Left cardiac atrium (tissue), 4 donors: ENCODE results near the gene KHK. TPM values are rescaled to one million over a fixed set of nuclear protein-coding genes. Genes with fewer than 3 reads are reported as not detected.

ENCODE experiments used
- ATAC-seq, 2 donors: fragments of 200-7000 bp; cut with Tn5 transposase; one replicate each; pipeline ENCODE4 v1.9.1; 2020; ENCODE audit warnings: mild to moderate bottlenecking in 2 of 2, moderate library complexity in 2 of 2
- DNase-seq: peaks from one replicate; pipeline ENCODE4 v3.0.0-alpha.2; 2020
- intact Hi-C, 2 donors: fragments of 100-400 bp; cut with DNase I; formaldehyde crosslinking; loops; one replicate each; pipeline versions ENCODE4 v1.14.1 to v1.15.1; 2022 to 2023
- total RNA-seq, 2 donors: library from RNA; stranded (reverse); fragmentation: NEBNext Ultra II Directional; extraction: Animal tissue kit (Norgen Biotek cat#: 25700); gene quantifications; one replicate each; pipeline ENCODE4 v1.2.1, GENCODE V29; 2021
- donor health status: DM: no; HTN: yes; CAD: no.
- donor health status: DM: no; HTN: yes; CAD: no; lungs with severe emphysema.
- donor health status: DM: yes; HTN: yes; CAD: no.
- donor health status: Dilated cardiomyopathy.

The KHK gene
- total RNA-seq, 2 donors from 2014 or later: 3.0 to 4.3 TPM

DNA sequence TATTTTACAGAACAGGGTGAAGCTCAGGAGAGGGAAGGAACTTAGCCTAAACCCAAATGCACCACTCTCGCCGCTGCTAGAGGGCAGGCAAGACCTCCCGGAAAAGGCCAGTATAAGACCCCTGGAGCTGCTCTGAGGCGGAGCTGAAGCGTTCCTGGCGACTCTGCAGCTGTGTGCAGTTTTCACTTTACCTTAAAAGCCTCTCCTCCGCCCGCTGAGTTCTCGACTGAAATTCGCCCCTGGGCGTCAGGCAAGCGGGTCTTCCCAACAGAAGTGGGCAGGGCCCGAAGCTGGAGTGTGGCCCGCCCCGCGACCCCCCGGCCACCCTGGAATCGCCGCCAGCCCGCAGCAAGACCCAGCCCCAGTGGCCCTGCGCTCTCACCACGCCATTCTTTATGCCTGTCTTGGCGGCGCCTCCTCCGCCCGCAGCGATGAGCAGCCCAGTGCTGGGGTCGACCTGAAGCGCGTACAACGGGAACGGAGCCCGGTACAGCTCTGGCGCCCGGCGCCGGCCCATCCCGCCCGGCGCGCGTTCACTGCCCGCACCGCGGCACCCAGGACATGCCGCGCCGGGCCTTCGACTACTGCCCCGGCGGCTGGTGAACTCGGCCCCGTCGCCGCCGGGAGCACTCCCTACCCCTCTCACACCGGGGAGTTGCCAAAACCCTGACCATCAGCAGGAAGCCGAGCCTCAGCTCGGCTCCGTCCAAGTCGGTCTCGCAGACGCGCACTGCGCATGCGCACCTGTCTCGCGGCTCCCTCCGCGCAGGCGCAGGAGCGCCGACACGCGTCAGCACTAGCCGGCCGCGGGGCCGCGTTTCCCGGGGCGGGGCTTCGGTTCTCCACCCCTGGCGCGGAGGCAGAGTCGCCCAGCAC, 47.6 kb downstream of the KHK start, which contains the start of gene PREB:
Gene PREB (minus strand): TSS at position 732 of the 876 bp plus-strand sequence. CDS start 215 bp downstream, at position 517.
- intact Hi-C loops: no loop called here
- peak; percentile 97 for ATAC-seq

GRCh38 chr2:27134781-27135477, 48.4 kb downstream of the KHK start:
- ATAC-seq: no peak
- no peak for DNase-seq
- intact Hi-C loops: no loop called here

More for the DNA sequence above, 47.6 kb downstream of the KHK start, which contains the start of gene PREB:
- peak; percentile 99 for DNase-seq

DNA sequence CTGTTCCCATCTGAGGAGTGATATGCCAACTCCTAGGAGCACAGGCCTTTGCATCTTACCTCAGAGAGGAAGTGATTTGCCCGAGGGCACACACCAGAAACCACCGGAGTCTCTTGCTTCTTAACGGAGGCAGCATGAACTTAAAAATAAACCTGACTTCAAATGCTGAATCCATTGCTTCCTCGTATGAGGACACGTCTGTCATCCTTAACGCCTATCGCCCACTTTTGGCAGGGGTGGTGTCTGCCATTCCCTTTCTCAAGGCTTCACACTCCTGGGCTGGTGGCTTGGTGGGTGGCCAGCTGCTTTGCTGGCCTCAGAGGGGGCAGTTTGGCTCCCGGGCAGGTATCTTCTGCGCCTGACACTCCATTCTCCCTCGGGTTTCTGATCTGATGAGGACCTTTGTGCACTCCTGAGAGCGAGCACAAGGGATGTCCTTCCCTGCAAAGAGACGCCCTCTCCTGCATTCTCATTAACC, 48.9 kb downstream of the KHK start:
- no peak for ATAC-seq
- intact Hi-C loops: no loop called here
- DNase-seq: no peak

GRCh38 chr2:27136751-27137150, 50.2 kb downstream of the KHK start:
- no peak for DNase-seq
- intact Hi-C loops: no loop called here
- ATAC-seq: no peak

GRCh38 chr2:27137322-27137935, 50.9 kb downstream of the KHK start:
- intact Hi-C loops: no loop called here
- no peak for DNase-seq
- ATAC-seq: no peak

DNA sequence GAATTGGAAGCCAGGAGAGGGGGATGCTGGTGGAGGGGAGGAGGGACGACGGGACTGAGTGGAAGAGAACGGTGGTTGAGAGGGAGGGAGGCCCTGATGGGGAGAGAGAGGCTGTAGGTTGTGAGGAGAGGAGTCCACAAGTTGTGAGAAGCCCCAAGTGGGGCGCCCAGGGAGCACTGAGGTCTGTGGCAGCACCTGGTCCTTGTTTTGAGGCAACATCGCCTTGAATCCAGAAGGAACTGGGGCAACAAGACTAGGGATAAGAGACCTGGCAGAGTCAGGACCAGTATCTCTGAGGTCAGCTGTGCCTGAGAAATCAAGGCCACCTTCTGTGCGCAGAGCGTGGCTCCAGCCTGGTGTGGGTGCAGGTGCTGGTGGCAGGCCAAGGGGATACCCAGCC, 51.5 kb downstream of the KHK start:
- ATAC-seq: no peak
- no peak for DNase-seq
- intact Hi-C loops: no loop called here

- intact Hi-C loops: no loop called here
- ATAC-seq: no peak
- no peak for DNase-seq
Measured at GRCh38 chr2:27139310-27139709, 52.7 kb downstream of the KHK start, which contains the start of gene PRR30. Gene PRR30, minus strand, starts transcription at chr2:27139410. Its CDS starts 1,081 bp downstream, at chr2:27138329.

GRCh38 chr2:27143285-27143684, 56.7 kb downstream of the KHK start:
- ATAC-seq (no peak), DNase-seq (no peak)
- intact Hi-C loops: no loop called here

- ATAC-seq: no peak
- intact Hi-C loops: no loop called here
- no peak for DNase-seq
Measured at GRCh38 chr2:27145682-27146081, 59.1 kb downstream of the KHK start.

GRCh38 chr2:27147935-27148334, 61.4 kb downstream of the KHK start:
- DNase-seq: no peak
- intact Hi-C loops: no loop called here
- ATAC-seq: no peak

GRCh38 chr2:27148801-27149439, 62.3 kb downstream of the KHK start, which contains the start of gene TCF23:
Gene TCF23, plus strand, starts transcription at chr2:27149004. Its CDS starts 130 bp downstream, at chr2:27149134.
- peak; percentile 74 to 81 for ATAC-seq
- peak; percentile 44 for DNase-seq
- intact Hi-C loops: no loop called here

GRCh38 chr2:27149570-27150405, 63.2 kb downstream of the KHK start:
- intact Hi-C loops: no loop called here
- ATAC-seq (peak in 1 of 2 donors; percentile 13), DNase-seq (no peak)

Other genes with a start within 250 kb of the KHK start
- not detected for gene DPYSL5, start 238.6 kb upstream of the KHK start, total RNA-seq
- gene MAPRE3, start 116.1 kb upstream of the KHK start, total RNA-seq: 10 to 100 TPM; 35.3 to 43.1 TPM
- gene TMEM214, start 53.8 kb upstream of the KHK start, total RNA-seq: 10 to 100 TPM; 39.1 to 66.5 TPM
- gene AGBL5, start 35.1 kb upstream of the KHK start, total RNA-seq: 10 to 100 TPM in 1 of 2 donors, 1 to 10 TPM in 1; 8.4 to 12.0 TPM
- 100 to 1,000 TPM; 364 to 404 TPM for gene OST4, start 15.1 kb upstream of the KHK start, total RNA-seq
- 10 to 100 TPM; 41.1 to 46.6 TPM for gene EMILIN1, start 8.2 kb upstream of the KHK start, total RNA-seq
- gene CGREF1, start 32.4 kb downstream of the KHK start, total RNA-seq: 1 to 10 TPM; 5.6 to 5.9 TPM
- 1 to 10 TPM; 1.1 to 3.2 TPM for gene ABHD1, start 37.0 kb downstream of the KHK start, total RNA-seq
- 10 to 100 TPM; 50.1 to 51.5 TPM for gene PREB, start 47.9 kb downstream of the KHK start, total RNA-seq
- not detected for gene PRR30, start 52.6 kb downstream of the KHK start, total RNA-seq
- under 1 TPM in 1 of 2 donors, not detected in 1; 0.24 TPM for gene TCF23, start 62.2 kb downstream of the KHK start, total RNA-seq
- 100 to 1,000 TPM; 106 to 125 TPM for gene ATRAID, start 125.3 kb downstream of the KHK start, total RNA-seq
- gene SLC5A6, start 125.5 kb downstream of the KHK start, total RNA-seq: 10 to 100 TPM; 20.0 to 21.4 TPM
- gene CAD, start 130.6 kb downstream of the KHK start, total RNA-seq: 10 to 100 TPM; 12.7 to 15.2 TPM
- 1 to 10 TPM; 4.8 to 5.7 TPM for gene SLC30A3, start 176.3 kb downstream of the KHK start, total RNA-seq
- under 1 TPM; 0.41 to 0.71 TPM for gene DNAJC5G, start 188.7 kb downstream of the KHK start, total RNA-seq
- 100 to 1,000 TPM in 1 of 2 donors, 10 to 100 TPM in 1; 92.1 to 105 TPM for gene TRIM54, start 195.7 kb downstream of the KHK start, total RNA-seq
- gene UCN, start 221.7 kb downstream of the KHK start, total RNA-seq: 1 to 10 TPM; 1.2 to 1.6 TPM
- gene MPV17, start 236.3 kb downstream of the KHK start, total RNA-seq: 10 to 100 TPM; 52.7 to 60.9 TPM